Breast epithelium (tissue), 4 donors: ENCODE measurements around the gene CCSER1. TPM values are rescaled to one million over a fixed set of nuclear protein-coding genes. Genes with fewer than 3 reads are reported as not detected.

Experiments
- DNase-seq, 2 donors: peaks; one replicate each; pipeline ENCODE4 v3.0.0-alpha.2; 2019; ENCODE audit warnings: low spot score in 2 of 2
- H3K27ac ChIP-seq, 2 donors: fragments of 200-600 bp; sonication (generic) in 1 of 2; one replicate each; pipeline ENCODE4 v1.5.1; 2016 to 2019; ENCODE audit warnings: mild to moderate bottlenecking in 1 of 2
- H3K27me3 ChIP-seq, 2 donors: fragments of 200-600 bp; sonication (generic) in 1 of 2; one replicate each; pipeline versions ENCODE4 v1.5.1 to v1.6.0; 2017 to 2019; ENCODE audit warnings: control low read depth in 1 of 2, mild to moderate bottlenecking in 1 of 2
- H3K36me3 ChIP-seq: fragments of 200-600 bp; one replicate; pipeline ENCODE4 v1.5.1; 2019
- H3K4me1 ChIP-seq, 2 donors: fragments of 200-600 bp; sonication (generic); one replicate each; pipeline ENCODE4 v1.5.1; 2016 to 2019; ENCODE audit warnings: control low read depth in 1 of 2
- H3K4me3 ChIP-seq, 3 donors: fragments of 200-600 bp; sonication (generic); 1 replicate in 2 of 3; 2 replicates in 1 of 3; pipeline ENCODE4 v1.5.1; 2016 to 2019; ENCODE audit warnings: mild to moderate bottlenecking in 3 of 3, moderate library complexity in 2 of 3
- H3K9me3 ChIP-seq, 2 donors: fragments of 200-600 bp; sonication (generic) in 1 of 2; one replicate each; pipeline ENCODE4 v1.5.1; 2016 to 2019; ENCODE audit warnings: control low read depth in 1 of 2
- CTCF ChIP-seq, 3 donors: fragments of 450-650 bp; IDR thresholded peaks; one replicate each; pipeline ENCODE4 v1.5.1; 2016 to 2017; ENCODE audit warnings: antibody characterized with exemption in 3 of 3, mild to moderate bottlenecking in 3 of 3, moderate library complexity in 3 of 3
- POLR2A ChIP-seq: fragments of 450-650 bp; IDR thresholded peaks from one replicate; pipeline ENCODE4 v1.6.1; 2016; ENCODE audit warnings: antibody characterized with exemption, mild to moderate bottlenecking, moderate library complexity
- POLR2AphosphoS5 ChIP-seq, 3 donors: sonication (generic); formaldehyde crosslinking; IDR thresholded peaks; one replicate each; pipeline ENCODE4 v1.6.1; 2017; ENCODE audit warnings: antibody characterized with exemption in 3 of 3
- intact Hi-C: fragments of 100-400 bp; cut with DNase I; formaldehyde crosslinking; loops from one replicate; pipeline ENCODE4 v1.15.1; 2023; ENCODE audit warnings: low total_unique reads
- total RNA-seq, 3 donors: library from RNA; depleted of rRNA; stranded (reverse); fragments of >200 nt; gene quantifications; one replicate each; pipeline ENCODE4 v1.1.0, GENCODE V29; 2016

CCSER1 gene
- total RNA-seq, 3 donors from 2014 or later = 6.4 to 73.3 (median 55.7) TPM

- no peak for DNase-seq
- intact Hi-C loops = no loop called here
- H3K27me3 ChIP-seq = no peaks in the 10 kb centered on the region
Observed at GRCh38 chr4:90766837-90767236, 639.6 kb downstream of the CCSER1 start.

GRCh38 chr4:90769251-90769650 lies 642.1 kb downstream of the CCSER1 start:
- no peak overlapping the region for H3K27ac ChIP-seq
- TF ChIP-seq POLR2A (no peak), POLR2AphosphoS5 (IDR thresholded peaks at IDR 0.05) (no peak), CTCF (IDR thresholded peaks at IDR 0.05) (no peak)
- intact Hi-C loops = no loop called here
- H3K4me1 ChIP-seq = no peaks in the 10 kb centered on the region
- H3K27me3 ChIP-seq = no peaks in the 10 kb centered on the region
- no peak overlapping the region for H3K4me3 ChIP-seq
- H3K9me3 ChIP-seq = no peaks in the 10 kb centered on the region
- no peak for DNase-seq
- no peaks in the 10 kb centered on the region for H3K36me3 ChIP-seq

More at GRCh38 chr4:90766837-90767236, 639.6 kb downstream of the CCSER1 start:
- H3K27ac ChIP-seq = no peak overlapping the region
- no peaks in the 10 kb centered on the region for H3K36me3 ChIP-seq
- H3K4me1 ChIP-seq = no peaks in the 10 kb centered on the region
- no peak overlapping the region for H3K4me3 ChIP-seq
- H3K9me3 ChIP-seq = no peaks in the 10 kb centered on the region
- TF ChIP-seq POLR2AphosphoS5 (IDR thresholded peaks at IDR 0.05) (no peak), CTCF (IDR thresholded peaks at IDR 0.05) (no peak), POLR2A (no peak)

- no peak for DNase-seq
- H3K36me3 ChIP-seq = no peaks in the 10 kb centered on the region
- H3K27ac ChIP-seq = no peak overlapping the region
- H3K4me1 ChIP-seq = no peaks in the 10 kb centered on the region
- TF ChIP-seq POLR2A = no peak
- no peak for TF ChIP-seq CTCF (IDR thresholded peaks at IDR 0.05)
- TF ChIP-seq POLR2AphosphoS5 (IDR thresholded peaks at IDR 0.05) = no peak
- no peaks in the 10 kb centered on the region for H3K9me3 ChIP-seq
- H3K27me3 ChIP-seq = no peaks in the 10 kb centered on the region
- intact Hi-C loops = no loop called here
- no peak overlapping the region for H3K4me3 ChIP-seq
Observed at GRCh38 chr4:90780193-90780592, 653.0 kb downstream of the CCSER1 start.

GRCh38 chr4:90786602-90787001 lies 659.4 kb downstream of the CCSER1 start:
- H3K27me3 ChIP-seq = no peaks in the 10 kb centered on the region
- no peak for TF ChIP-seq CTCF (IDR thresholded peaks at IDR 0.05)
- no peak for TF ChIP-seq POLR2A
- TF ChIP-seq POLR2AphosphoS5 (IDR thresholded peaks at IDR 0.05) = no peak
- no peaks in the 10 kb centered on the region for H3K4me1 ChIP-seq
- H3K36me3 ChIP-seq = no peaks in the 10 kb centered on the region
- no peak overlapping the region for H3K27ac ChIP-seq
- H3K4me3 ChIP-seq = no peak overlapping the region
- H3K9me3 ChIP-seq = no peaks in the 10 kb centered on the region
- intact Hi-C loops = no loop called here
- no peak for DNase-seq

GRCh38 chr4:90792696-90793095 lies 665.5 kb downstream of the CCSER1 start:
- Histone ChIP-seq H3K27me3 (no peaks in the 10 kb centered on the region), H3K9me3 (peaks cover 0 to 7% of the 10 kb centered on the region in 2 donors), H3K36me3 (no peaks in the 10 kb centered on the region), H3K27ac (no peak overlapping the region), H3K4me1 (no peaks in the 10 kb centered on the region), H3K4me3 (no peak overlapping the region)
- DNase-seq = no peak
- intact Hi-C loops = no loop called here
- TF ChIP-seq POLR2A (no peak), CTCF (IDR thresholded peaks at IDR 0.05) (no peak), POLR2AphosphoS5 (IDR thresholded peaks at IDR 0.05) (no peak)
